PC-3 (cell line): ENCODE data around the gene ZNF445. TPM values are rescaled to one million over a fixed set of nuclear protein-coding genes. Genes with fewer than 3 reads are reported as not detected.
"Not testable (repeated sequence)": the region's sequence is repeated elsewhere in the genome, so short reads cannot be mapped to it uniquely, and the experiment has no call there.

Experiments
- ATAC-seq: fragments of 200-7000 bp; cut with Tn5 transposase; 2 replicates; pipeline ENCODE4 v1.9.1; 2020; ENCODE audit warnings: mild to moderate bottlenecking, moderate library complexity
- BruUV-seq: library from RNA; stranded (reverse); fragments of 400-500 nt; replicated peaks from 2 replicates; lab custom pipeline; 2021; lab: Mats Ljungman, UMichigan
- CTCF ChIA-PET: fragments of 300-600 bp; sonication (Branson Sonifier 250); formaldehyde crosslinking; loops from one replicate; lab custom pipeline; 2022; ENCODE audit warnings: antibody characterized with exemption; lab: Charles Lee
- POLR2A ChIA-PET: fragments of 300-600 bp; sonication (Branson Sonifier 250); formaldehyde crosslinking; loops from one replicate; lab custom pipeline; 2022; ENCODE audit warnings: antibody characterized with exemption; ENCODE audit not compliant: unreplicated experiment; lab: Charles Lee
- DNase-seq: peaks from one replicate; pipeline ENCODE4 v3.0.0-alpha.2; 2015
- H2AFZ ChIP-seq: fragments of 300-600 bp; sonication (generic); 2 replicates; pipeline ENCODE4 v1.6.0; 2016; ENCODE audit warnings: antibody characterized with exemption, low read length
- H3F3A ChIP-seq: fragments of 300-600 bp; sonication (generic); one replicate; pipeline ENCODE4 v1.6.0; 2017; ENCODE audit warnings: antibody characterized with exemption, low read length, control low read depth, mild to moderate bottlenecking; ENCODE audit not compliant: unreplicated experiment
- H3K27ac ChIP-seq: fragments of 300-600 bp; sonication (generic); 2 replicates; pipeline ENCODE4 v1.5.1; 2016; ENCODE audit warnings: mild to moderate bottlenecking, low read length
- H3K27me3 ChIP-seq: fragments of 300-600 bp; sonication (generic); 2 replicates; pipeline ENCODE4 v1.6.1; 2016; ENCODE audit warnings: low read length, mixed read lengths
- H3K36me3 ChIP-seq: fragments of 300-600 bp; sonication (generic); 2 replicates; pipeline ENCODE4 v1.6.1; 2016; ENCODE audit warnings: low read depth, mixed run types, low read length, mixed read lengths
- H3K4me1 ChIP-seq: fragments of 300-600 bp; sonication (generic); 2 replicates; pipeline ENCODE4 v1.5.1; 2016; ENCODE audit warnings: low read length; ENCODE audit not compliant: insufficient read depth
- H3K4me2 ChIP-seq: fragments of 300-600 bp; sonication (generic); 2 replicates; pipeline ENCODE4 v1.6.0; 2016; ENCODE audit warnings: low read length
- H3K4me3 ChIP-seq: fragments of 300-600 bp; sonication (generic); 2 replicates; pipeline ENCODE4 v1.5.1; 2016; ENCODE audit warnings: mild to moderate bottlenecking, low read length, mixed read lengths
- H3K79me2 ChIP-seq: fragments of 300-600 bp; sonication (generic); 2 replicates; pipeline ENCODE4 v1.6.1; 2017; ENCODE audit warnings: low read length, mixed read lengths
- H3K9ac ChIP-seq: fragments of 300-600 bp; sonication (generic); 2 replicates; pipeline ENCODE4 v1.6.0; 2016; ENCODE audit warnings: mild to moderate bottlenecking, low read length
- H3K9me2 ChIP-seq: fragments of 300-600 bp; sonication (generic); replicated peaks from 2 replicates; pipeline ENCODE4 v1.6.1; 2016; ENCODE audit warnings: mixed run types, low read length, mixed read lengths
- H3K9me3 ChIP-seq: fragments of 300-600 bp; sonication (generic); 2 replicates; pipeline ENCODE4 v1.6.1; 2016; ENCODE audit warnings: low read length, mixed read lengths
- H4K20me1 ChIP-seq: fragments of 300-600 bp; sonication (generic); 2 replicates; pipeline ENCODE4 v1.6.1; 2016; ENCODE audit warnings: low read length, mixed read lengths
- CTCF ChIP-seq: fragments of 300-600 bp; sonication (generic); conservative IDR thresholded peaks from 2 replicates; pipeline ENCODE4 v1.5.1; 2017; ENCODE audit warnings: antibody characterized with exemption, low read depth, mild to moderate bottlenecking, low read length
- EZH2 ChIP-seq: fragments of 300-600 bp; sonication (generic); IDR thresholded peaks from one replicate; pipeline ENCODE4 v1.6.1; 2017; ENCODE audit warnings: antibody characterized with exemption, mild to moderate bottlenecking, low read length; ENCODE audit not compliant: unreplicated experiment
- EZH2phosphoT487 ChIP-seq: fragments of 300-600 bp; sonication (generic); IDR thresholded peaks from 2 replicates; pipeline ENCODE4 v1.6.1; 2018; ENCODE audit warnings: mild to moderate bottlenecking, antibody characterized with exemption, low read length, borderline replicate concordance
- intact Hi-C: fragments of 100-400 bp; cut with micrococcal nuclease; formaldehyde crosslinking; loops from 2 replicates; pipeline ENCODE4 v1.9.0; 2023
- total RNA-seq: library from RNA; depleted of rRNA; stranded (reverse); fragments of >200 nt; gene quantifications from 2 replicates; pipeline ENCODE4 v1.2.3, GENCODE V29; 2014

Gene ZNF445
- total RNA-seq, 1 experiment from 2014 or later = 8.2 TPM

GRCh38 chr3:44402548-44402947, 74.9 kb downstream of the ZNF445 start:
- POLR2A ChIA-PET = no interaction called here
- DNase-seq (no peak), ATAC-seq (no peak)
- H4K20me1 ChIP-seq = no peaks in the 10 kb centered on the region
- H3K79me2 ChIP-seq = no peaks in the 10 kb centered on the region
- TF ChIP-seq CTCF (no peak), EZH2phosphoT487 (no peak), EZH2 (no peak)
- no TSS peak for BruUV-seq
- H2AFZ ChIP-seq = no peak overlapping the region
- no peak overlapping the region for H3K9ac ChIP-seq
- H3K36me3 ChIP-seq = no peaks in the 10 kb centered on the region
- H3F3A ChIP-seq = no peaks in the 10 kb centered on the region
- no peaks in the 10 kb centered on the region for H3K4me1 ChIP-seq
- no peak overlapping the region for H3K4me3 ChIP-seq
- no peaks in the 10 kb centered on the region for H3K27me3 ChIP-seq
- intact Hi-C loops = no loop called here
- CTCF ChIA-PET = no interaction called here
- no peaks in the 10 kb centered on the region for H3K9me2 ChIP-seq
- no peaks in the 10 kb centered on the region for H3K9me3 ChIP-seq
- H3K27ac ChIP-seq = no peak overlapping the region
- no peak overlapping the region for H3K4me2 ChIP-seq

DNA sequence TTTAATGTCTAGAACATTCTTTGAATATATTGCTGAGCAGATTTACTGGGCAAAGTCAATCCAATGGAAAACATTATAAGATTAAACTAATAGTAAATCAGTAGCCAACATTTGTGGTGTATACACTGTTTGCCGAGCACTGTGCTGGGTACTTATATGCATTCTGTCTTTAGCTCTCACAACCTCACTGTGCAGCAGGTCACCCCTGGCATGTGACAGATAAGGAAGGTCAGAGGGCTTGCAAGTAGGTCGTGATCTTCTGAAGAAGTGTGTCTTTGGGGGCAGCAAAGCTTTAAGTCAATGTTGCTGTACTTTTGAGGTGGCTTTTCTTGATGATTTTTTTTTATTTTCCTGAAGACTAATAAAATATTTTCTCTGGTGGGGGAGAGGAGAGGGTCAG, 76.7 kb downstream of the ZNF445 start:
- no peaks in the 10 kb centered on the region for H4K20me1 ChIP-seq
- ATAC-seq = no peak
- intact Hi-C loops = no loop called here
- DNase-seq = no peak
- no peaks in the 10 kb centered on the region for H3K4me1 ChIP-seq
- H3F3A ChIP-seq = no peaks in the 10 kb centered on the region
- TF ChIP-seq EZH2 = no peak
- TF ChIP-seq EZH2phosphoT487 = no peak
- TF ChIP-seq CTCF = no peak
- CTCF ChIA-PET = no interaction called here
- H3K4me2 ChIP-seq = no peak overlapping the region
- POLR2A ChIA-PET = no interaction called here
- H2AFZ ChIP-seq = no peak overlapping the region
- no peaks in the 10 kb centered on the region for H3K9me3 ChIP-seq
- no peak overlapping the region for H3K4me3 ChIP-seq
- no peaks in the 10 kb centered on the region for H3K36me3 ChIP-seq
- H3K79me2 ChIP-seq = no peaks in the 10 kb centered on the region
- no peak overlapping the region for H3K27ac ChIP-seq
- no peaks in the 10 kb centered on the region for H3K9me2 ChIP-seq
- no peak overlapping the region for H3K9ac ChIP-seq
- no peaks in the 10 kb centered on the region for H3K27me3 ChIP-seq
- no TSS peak for BruUV-seq

DNA sequence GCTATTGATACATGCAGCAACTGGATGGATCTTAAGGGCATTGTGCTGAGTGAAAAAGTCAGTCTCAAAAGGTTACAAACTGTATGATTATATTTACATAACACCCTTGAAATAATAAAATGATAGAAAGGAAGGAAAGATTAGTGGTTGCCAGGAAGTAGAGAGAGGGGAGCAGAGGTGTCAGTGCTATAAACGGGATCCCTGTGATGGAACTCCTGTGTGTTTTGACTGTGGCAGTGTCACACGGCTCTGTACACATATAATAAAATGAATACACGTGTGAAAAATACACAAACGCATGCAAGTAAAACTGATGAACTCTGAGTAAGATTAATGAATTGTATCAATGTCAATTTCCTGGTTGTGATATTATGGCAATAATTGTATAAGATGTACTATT, 78.6 kb downstream of the ZNF445 start:
- intact Hi-C loops = no loop called here
- no peak overlapping the region for H2AFZ ChIP-seq
- BruUV-seq = no TSS peak
- H3K27me3 ChIP-seq = no peaks in the 10 kb centered on the region
- H3K9me3 ChIP-seq = no peaks in the 10 kb centered on the region
- H3K9ac ChIP-seq = no peak overlapping the region
- DNase-seq (no peak), ATAC-seq (no peak)
- no peaks in the 10 kb centered on the region for H3K36me3 ChIP-seq
- CTCF ChIA-PET = no interaction called here
- H4K20me1 ChIP-seq = no peaks in the 10 kb centered on the region
- POLR2A ChIA-PET = no interaction called here
- H3F3A ChIP-seq = no peaks in the 10 kb centered on the region
- no peak overlapping the region for H3K27ac ChIP-seq
- TF ChIP-seq EZH2 (no peak), EZH2phosphoT487 (no peak), CTCF (no peak)
- no peak overlapping the region for H3K4me2 ChIP-seq
- no peaks in the 10 kb centered on the region for H3K79me2 ChIP-seq
- H3K9me2 ChIP-seq = no peaks in the 10 kb centered on the region
- no peaks in the 10 kb centered on the region for H3K4me1 ChIP-seq
- no peak overlapping the region for H3K4me3 ChIP-seq

GRCh38 chr3:44398271-44398670, 79.2 kb downstream of the ZNF445 start:
- H4K20me1 ChIP-seq, H3K27ac ChIP-seq, BruUV-seq, H3F3A ChIP-seq, H2AFZ ChIP-seq, intact Hi-C loops, H3K36me3 ChIP-seq, H3K4me1 ChIP-seq, DNase-seq, H3K27me3 ChIP-seq, H3K79me2 ChIP-seq, POLR2A ChIA-PET, H3K4me3 ChIP-seq, H3K9me3 ChIP-seq, H3K9me2 ChIP-seq, ATAC-seq, H3K9ac ChIP-seq, H3K4me2 ChIP-seq, CTCF ChIA-PET: not testable (repeated sequence)
